Measurements from ENCODE around the gene ENOX1.
A peak's percentile ranks its signal among the peaks of the same experiment; 100 is the strongest.

ENOX1 gene

GRCh38 chr13:43664700-43665191 lies 122.0 kb downstream of the ENOX1 start:
- no peak for DNase-seq

- no peak for DNase-seq
Measured at GRCh38 chr13:43663474-43664090, 123.2 kb downstream of the ENOX1 start.

GRCh38 chr13:43662976-43663375 lies 123.8 kb downstream of the ENOX1 start:
- no peak for DNase-seq

DNA sequence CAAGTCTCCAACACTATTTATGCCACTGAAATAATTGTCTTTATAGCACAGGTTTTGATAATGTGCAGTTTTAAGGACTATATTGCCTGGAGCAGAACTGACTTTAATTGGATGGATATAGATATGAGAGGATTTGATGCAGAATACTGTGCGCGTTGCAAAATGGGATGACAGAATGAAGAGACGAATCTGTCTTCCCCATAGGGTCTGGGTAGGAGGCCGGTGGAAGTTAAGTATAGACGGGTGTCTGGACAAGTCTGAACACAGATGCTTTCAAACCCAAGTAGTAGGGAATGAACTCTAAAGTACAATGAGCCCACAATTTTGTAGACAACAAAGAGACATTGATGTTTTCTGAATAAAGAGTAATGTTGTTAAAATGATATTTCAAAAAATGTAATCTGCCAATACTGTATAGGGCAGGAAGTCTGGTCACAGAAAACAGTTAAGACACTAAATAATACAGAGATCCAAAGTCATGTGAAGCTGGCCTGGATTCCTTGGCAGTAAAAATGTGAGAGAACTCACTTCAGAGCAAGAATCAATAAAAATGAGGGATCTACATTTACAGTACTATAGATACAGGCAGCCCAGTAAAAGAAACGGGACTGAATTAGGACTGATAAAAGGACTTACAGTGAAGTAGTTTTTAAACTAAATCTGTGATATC lies 125.5 kb downstream of the ENOX1 start:
- DNase-seq: no peak

DNA sequence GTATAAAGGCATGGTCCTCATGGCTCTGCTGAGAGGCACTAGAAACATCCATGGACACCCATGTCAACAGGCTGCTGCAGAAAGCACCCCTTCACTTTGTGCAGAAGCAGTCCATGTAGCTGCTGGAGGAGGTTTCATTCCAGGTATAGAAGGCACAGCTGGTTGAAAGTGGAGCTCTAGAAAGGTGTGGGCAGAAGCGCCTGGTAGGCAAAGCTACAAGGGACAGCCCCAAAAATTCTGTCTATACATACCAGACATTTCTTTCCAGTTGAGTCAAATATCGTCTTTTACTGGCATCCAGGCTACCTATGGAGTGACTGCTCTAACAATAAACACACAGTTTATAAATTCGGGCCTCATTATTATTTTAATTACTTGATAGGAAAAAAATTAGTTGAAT lies 129.3 kb downstream of the ENOX1 start:
- DNase-seq: no peak

DNA sequence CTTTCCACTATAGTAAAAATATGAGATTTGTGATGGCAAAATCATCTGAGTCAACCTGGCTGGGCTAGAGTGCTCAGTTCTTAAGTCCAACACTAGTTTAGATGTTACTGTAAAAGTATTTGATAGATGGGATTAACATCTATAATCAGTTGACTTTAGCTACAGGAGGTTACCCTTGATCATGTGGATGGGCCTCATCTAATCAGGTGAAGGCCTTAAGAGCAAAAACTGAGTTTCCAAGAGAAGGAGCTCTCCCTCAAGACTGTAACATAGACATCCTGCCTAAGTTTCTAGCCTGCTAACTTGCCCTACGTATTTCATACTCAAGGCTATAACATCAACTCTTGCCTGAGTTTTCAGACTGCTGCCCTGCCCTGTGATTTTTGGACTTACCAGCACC lies 132.8 kb downstream of the ENOX1 start:
- DNase-seq: no peak

DNA sequence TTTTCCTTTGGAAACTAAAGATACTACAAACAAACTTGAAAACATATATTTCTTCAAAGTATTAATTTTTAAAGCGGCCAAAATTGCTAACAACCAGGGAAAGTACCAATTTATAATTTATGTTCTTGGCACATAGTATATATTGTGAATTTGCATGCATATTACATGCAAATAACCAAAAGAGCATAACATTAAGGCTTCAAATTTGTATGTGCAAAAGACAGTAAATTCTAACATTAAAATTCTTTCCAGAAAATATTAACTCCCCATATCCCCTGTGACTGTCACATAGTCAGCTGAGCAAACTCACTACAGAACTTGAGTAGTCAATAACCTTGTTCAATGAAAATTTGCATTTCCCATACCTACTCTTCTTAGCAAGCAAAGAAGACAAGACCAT lies 133.4 kb downstream of the ENOX1 start:
- no peak for DNase-seq

GRCh38 chr13:43652760-43653159 lies 134.0 kb downstream of the ENOX1 start:
- no peak for DNase-seq

- DNase-seq: no peak
Measured at GRCh38 chr13:43650882-43651281, 135.9 kb downstream of the ENOX1 start.

GRCh38 chr13:43648733-43649132 lies 138.0 kb downstream of the ENOX1 start:
- no peak for DNase-seq

DNA sequence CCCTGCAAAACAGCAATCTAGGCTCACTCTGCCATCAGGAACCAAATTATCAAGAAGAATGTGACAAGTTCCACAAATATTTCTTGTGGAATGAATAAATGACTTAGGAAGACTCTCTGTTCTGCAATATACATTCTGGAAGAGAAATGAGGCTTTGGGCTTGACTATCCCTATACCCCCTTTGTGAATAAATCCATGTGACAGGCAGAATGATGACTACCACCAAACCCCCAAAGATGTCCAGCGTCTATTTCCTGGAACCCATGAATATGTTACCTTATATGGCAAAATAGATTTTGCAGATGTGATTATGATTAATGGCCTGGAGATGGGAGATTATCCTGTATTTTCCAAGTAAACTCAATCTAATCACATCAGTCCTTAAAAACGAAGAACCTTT lies 139.3 kb downstream of the ENOX1 start:
- no peak for DNase-seq

GRCh38 chr13:43640476-43640875 lies 146.3 kb downstream of the ENOX1 start:
- no peak for DNase-seq

DNA sequence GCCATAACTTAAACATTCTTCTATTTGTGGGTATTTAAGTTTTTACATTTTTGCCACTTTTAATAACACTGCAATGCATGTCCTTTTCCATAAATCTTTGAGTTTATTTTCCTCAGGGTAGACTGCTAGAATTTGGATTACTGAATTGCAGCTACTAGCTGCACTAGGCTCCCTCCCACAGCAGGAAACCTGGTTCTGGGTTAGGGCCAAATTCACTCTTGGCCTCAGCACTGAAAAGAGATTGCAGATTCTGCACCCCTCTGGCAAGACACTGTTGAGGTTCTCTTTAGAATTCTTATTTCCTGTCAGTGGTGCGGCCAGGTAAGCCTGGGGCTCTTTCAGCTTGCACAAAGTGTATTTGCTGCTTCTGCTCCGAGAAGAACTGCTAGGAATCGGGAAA lies 155.7 kb downstream of the ENOX1 start:
- DNase-seq: no peak

GRCh38 chr13:43629691-43630480 lies 156.9 kb downstream of the ENOX1 start:
- no peak for DNase-seq

- DNase-seq: no peak
Measured at GRCh38 chr13:43626994-43627393, 159.8 kb downstream of the ENOX1 start.

DNA sequence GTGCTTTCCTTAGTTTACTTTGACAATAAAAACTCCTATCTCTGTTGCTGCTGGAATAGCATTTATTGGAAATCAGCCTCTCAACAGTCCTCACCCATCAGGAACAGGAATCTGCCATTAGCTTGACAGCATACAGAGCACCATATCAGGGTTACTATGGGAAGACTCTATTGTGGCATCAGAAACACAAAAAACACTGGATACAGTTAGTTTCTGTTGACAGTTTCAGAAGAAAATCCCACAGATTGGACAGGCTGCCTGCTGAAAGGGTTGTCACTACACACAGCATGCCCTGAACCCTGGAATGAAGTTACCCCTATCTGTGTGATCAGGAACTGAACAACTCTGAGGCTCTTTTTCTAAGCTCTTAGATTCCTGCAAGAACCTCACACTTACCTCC lies 172.7 kb downstream of the ENOX1 start:
- DNase-seq: no peak

DNA sequence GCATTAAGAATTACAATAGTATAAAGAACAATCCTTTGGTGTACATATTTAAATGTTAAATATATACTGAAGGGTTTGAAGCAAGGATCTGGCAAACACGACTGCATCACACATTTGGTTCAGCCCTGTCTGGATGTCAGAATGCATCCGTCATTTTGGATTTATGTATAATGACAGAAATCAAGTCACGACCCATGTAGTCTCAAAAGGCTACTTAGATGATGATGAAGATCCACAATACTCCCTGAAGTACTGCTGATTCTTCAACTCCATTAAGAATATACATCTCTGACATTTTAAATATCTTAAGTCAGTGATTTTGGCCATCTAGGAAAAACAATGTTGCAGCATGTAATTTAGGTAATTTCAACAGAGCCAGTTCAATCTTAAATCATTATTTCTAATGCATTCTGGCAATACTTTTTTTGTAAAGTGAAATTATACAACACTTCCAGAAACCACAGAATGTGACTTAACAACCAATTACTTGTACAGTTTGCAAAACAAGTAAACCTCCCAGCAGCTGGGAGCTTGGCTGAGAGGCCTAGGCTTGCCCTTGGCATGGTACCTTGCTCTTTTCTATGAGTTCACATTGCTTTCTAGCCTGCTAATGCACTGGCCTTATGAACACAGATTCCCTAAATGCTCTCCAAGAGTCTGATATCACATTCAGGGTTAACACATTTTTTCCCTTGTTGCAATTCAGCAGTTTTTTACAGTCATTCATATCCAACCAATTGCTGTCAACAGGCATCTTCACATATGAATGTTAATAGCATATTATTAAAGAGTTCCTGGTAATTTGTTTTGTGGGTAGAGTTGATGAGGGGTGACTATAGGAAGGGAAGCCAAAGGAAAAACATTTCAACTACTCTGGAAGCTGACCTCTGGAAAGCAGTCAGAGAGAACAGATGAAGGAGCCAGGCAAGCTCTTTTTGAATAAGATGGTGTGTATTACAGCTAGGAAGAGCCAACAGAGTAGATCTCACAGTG lies 175.2 kb downstream of the ENOX1 start:
- DNase-seq: no peak

- DNase-seq: no peak
Measured at GRCh38 chr13:43608400-43609137, 178.2 kb downstream of the ENOX1 start.

- no peak for DNase-seq
Measured at GRCh38 chr13:43597599-43597945, 189.2 kb downstream of the ENOX1 start.

DNA sequence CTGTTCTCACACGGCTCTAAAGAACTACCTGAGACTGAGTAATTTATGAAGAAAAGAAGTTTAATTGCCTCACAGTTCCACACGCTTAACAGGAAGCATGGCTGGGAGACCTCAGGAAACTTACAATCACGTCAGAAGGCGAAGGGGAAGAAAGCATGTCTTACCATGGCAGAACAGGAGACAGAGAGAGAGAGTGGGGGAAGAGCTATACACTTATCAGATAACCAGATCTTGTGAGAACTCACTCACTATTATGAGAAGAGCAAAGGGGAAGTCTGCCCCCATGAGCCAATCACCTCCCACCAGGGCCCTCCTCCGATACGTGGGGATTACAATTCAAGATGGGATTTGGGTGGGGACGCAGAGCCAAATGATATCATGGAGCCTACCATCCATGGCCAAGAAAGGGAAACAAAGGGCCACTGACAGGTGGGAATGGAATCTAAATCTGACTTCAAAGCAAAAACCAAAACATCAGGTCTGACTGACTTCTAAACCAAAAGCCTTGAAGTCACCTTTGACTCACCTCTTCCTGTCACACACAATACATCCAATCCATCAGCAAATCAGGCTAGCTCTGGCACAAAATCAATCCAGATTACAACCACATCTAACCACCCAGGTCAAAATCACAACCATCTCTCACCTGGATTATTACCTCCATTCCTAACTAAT lies 189.7 kb downstream of the ENOX1 start:
- DNase-seq: peak; percentile 24

- no peak for DNase-seq
Measured at GRCh38 chr13:43596006-43596405, 190.8 kb downstream of the ENOX1 start.

DNA sequence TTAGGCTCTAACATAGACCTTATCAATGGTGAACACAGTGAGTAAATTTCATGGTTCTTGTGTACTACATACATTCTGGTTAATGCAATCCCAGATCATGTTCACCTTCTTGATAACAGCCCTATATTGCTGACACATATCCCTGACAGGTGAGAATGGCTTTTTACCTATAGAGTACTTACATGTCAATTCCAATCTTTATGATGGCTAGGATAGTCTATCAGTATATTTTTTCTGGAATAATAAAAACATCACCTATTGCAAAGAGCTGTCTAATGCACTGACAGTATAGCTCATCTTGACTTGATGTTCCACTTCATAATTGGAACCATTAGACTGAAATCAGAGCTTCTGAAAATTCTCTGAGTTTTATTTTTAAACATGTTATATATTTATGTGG lies 199.4 kb downstream of the ENOX1 start:
- DNase-seq: no peak
